Gastrocnemius medialis (tissue), 4 donors: Measurements from ENCODE around the gene IL4.

Experiments used
- CTCF ChIP-seq, 5 experiments: fragments of 450-650 bp in 3 of 5; fragments of 200-600 bp in 2 of 5; sonication (generic) in 2 of 5; IDR thresholded peaks in 4 of 5; conservative IDR thresholded peaks in 1 of 5; 1 replicate in 4 of 5; 2 replicates in 1 of 5; pipeline ENCODE4 v1.5.1; 2016 to 2019; ENCODE audit warnings: antibody characterized with exemption in 5 of 5, mild to moderate bottlenecking in 3 of 5, moderate library complexity in 3 of 5
- POLR2A ChIP-seq, 2 donors: fragments of 450-650 bp; IDR thresholded peaks; one replicate each; pipeline ENCODE4 v1.6.1; 2017; ENCODE audit warnings: antibody characterized with exemption in 2 of 2, mild to moderate bottlenecking in 2 of 2, moderate library complexity in 2 of 2

DNA sequence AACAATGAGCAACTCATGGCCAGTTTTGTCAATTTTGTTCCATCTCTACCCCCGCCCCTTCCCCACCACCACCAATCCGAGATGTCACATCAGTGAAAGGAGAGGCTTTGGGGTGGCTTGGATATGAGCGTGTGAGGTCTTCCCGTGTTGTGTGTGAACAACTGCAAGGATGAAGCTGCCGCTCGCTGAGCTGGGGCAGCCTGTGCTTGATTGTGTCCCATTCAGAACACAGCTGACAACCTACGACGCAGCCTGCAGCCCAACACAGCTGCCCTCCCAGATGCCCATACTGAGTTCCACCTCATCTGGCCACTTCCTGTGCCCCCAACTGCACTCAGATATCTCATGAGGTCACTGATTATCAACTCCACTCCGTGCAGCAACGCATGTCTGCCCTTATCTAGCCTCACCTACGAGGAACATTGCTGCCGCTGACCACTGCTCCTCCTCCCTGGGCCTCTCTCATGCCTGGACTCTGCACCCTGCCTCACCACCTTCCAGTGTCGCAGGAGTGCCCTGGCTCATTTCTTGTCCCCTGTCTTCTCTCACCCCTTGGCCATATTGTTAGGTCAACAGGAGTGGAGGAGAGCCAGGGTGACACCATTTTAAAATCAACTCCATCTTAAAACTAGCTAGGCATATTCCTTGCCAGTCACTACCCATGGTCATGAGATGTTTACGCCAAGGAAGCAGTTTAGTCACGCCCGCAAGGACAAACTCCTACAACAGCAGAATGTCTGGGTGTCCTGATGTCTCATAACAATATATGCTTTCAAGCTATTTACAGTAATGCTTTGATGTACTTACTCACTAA lies 7.3 kb upstream of the IL4 start:
- no peak for TF ChIP-seq CTCF (IDR thresholded peaks at IDR 0.05 in 4 of 5, conservative IDR thresholded peaks at IDR 0.05 in 1 of 5)
- no peak for TF ChIP-seq POLR2A (IDR thresholded peaks at IDR 0.05)
